HCT116 (cell line): ENCODE data around the gene IL32. TPM values are rescaled to one million over a fixed set of nuclear protein-coding genes. Genes with fewer than 3 reads are reported as not detected.
"Not testable (repeated sequence)": the region's sequence is repeated elsewhere in the genome, so short reads cannot be mapped to it uniquely, and the experiment has no call there.

ENCODE experiments used
- ATAC-seq: fragments of 200-7000 bp; cut with Tn5 transposase; 2 replicates; pipeline ENCODE4 v1.9.1; 2020; ENCODE audit warnings: mild to moderate bottlenecking, moderate library complexity
- BruUV-seq: library from RNA; stranded (reverse); fragments of 400-500 nt; replicated peaks from 2 replicates; lab custom pipeline; 2021; lab: Mats Ljungman, UMichigan
- CTCF ChIA-PET: fragments of 300-600 bp; sonication (Branson Sonifier 250); formaldehyde crosslinking; loops from one replicate; lab custom pipeline; 2021; ENCODE audit warnings: antibody characterized with exemption; lab: Charles Lee
- POLR2A ChIA-PET: fragments of 300-600, 350-600 bp; sonication (Branson Sonifier 250); formaldehyde crosslinking; loops from one replicate; lab custom pipeline; 2021; ENCODE audit warnings: antibody characterized with exemption; lab: Charles Lee
- RAD21 ChIA-PET, 2 experiments: fragments of 300-600 bp; sonication (Branson Sonifier 250); formaldehyde crosslinking; loops; one replicate each; lab custom pipeline; 2023; ENCODE audit warnings: low total read pairs in 2 of 2; ENCODE audit not compliant: uncharacterized antibody in 2 of 2, unreplicated experiment in 2 of 2, low non-redundant PET in 1 of 2; lab: Charles Lee
- DNase-seq: peaks from one replicate; pipeline ENCODE4 v3.0.0-alpha.2; 2010; ENCODE audit warnings: low read depth, low spot score
- H2AFZ ChIP-seq: fragments of 200-600 bp; shearing (Covaris generic), sonication (generic); 2 replicates; pipeline ENCODE4 v1.6.1; 2017; ENCODE audit warnings: low read depth, mixed run types, mixed read lengths, antibody characterized with exemption, low read length; ENCODE audit not compliant: poor library complexity, severe bottlenecking
- H3K27ac ChIP-seq: 2 replicates; pipeline ENCODE4 v1.5.1; 2012; ENCODE audit warnings: low read depth, low read length
- H3K27me3 ChIP-seq: fragments of 200-600 bp; sonication (generic); 2 replicates; pipeline ENCODE4 v1.6.1; 2016; ENCODE audit warnings: mixed run types, low read length, mixed read lengths; ENCODE audit not compliant: insufficient read depth
- H3K36me3 ChIP-seq, 2 experiments: fragments of 200-500 bp in 1 of 2; fragments of 200-600 bp in 1 of 2; sonication (Bioruptor generic) in 1 of 2; sonication (generic) in 1 of 2; 2 replicates each; pipeline versions ENCODE4 v1.5.1 to v1.6.1; 2014 to 2016; ENCODE audit warnings: low read length in 2 of 2, inconsistent platforms in 1 of 2, mixed read lengths in 1 of 2, mixed run types in 1 of 2; ENCODE audit not compliant: insufficient read depth in 2 of 2, control insufficient read depth in 1 of 2
- H3K4me1 ChIP-seq, 2 experiments: fragments of 200-600 bp in 1 of 2; sonication (generic) in 1 of 2; 2 replicates each; pipeline versions ENCODE4 v1.5.1 to v1.6.1; 2012 to 2017; ENCODE audit warnings: low read length in 2 of 2, inconsistent platforms in 1 of 2, mild to moderate bottlenecking in 1 of 2, mixed read lengths in 1 of 2, mixed run types in 1 of 2, moderate library complexity in 1 of 2; ENCODE audit not compliant: insufficient read depth in 2 of 2, control insufficient read depth in 1 of 2
- H3K4me2 ChIP-seq: fragments of 200-600 bp; sonication (generic); 2 replicates; pipeline ENCODE4 v1.6.1; 2017; ENCODE audit warnings: mixed run types, low read length, mixed read lengths
- H3K4me3 ChIP-seq, 2 experiments: fragments of 200-600 bp in 1 of 2; sonication (generic) in 1 of 2; replicated peaks in 1 of 2; 2 replicates each; pipeline ENCODE4 v1.5.1; 2011 to 2016; ENCODE audit warnings: low read length in 2 of 2, control low read depth in 1 of 2, low read depth in 1 of 2, mild to moderate bottlenecking in 1 of 2, mixed read lengths in 1 of 2, mixed run types in 1 of 2
- H3K79me2 ChIP-seq: fragments of 200-600 bp; sonication (generic); 2 replicates; pipeline ENCODE4 v1.6.1; 2017; ENCODE audit warnings: mild to moderate bottlenecking, mixed run types, low read length, moderate library complexity, mixed read lengths; ENCODE audit not compliant: insufficient read depth
- H3K9ac ChIP-seq: fragments of 200-600 bp; sonication (generic); 2 replicates; pipeline ENCODE4 v1.6.1; 2016; ENCODE audit warnings: low read length, mixed read lengths
- H3K9me2 ChIP-seq: fragments of 200-600 bp; sonication (generic), shearing (Covaris generic); 2 replicates; pipeline ENCODE4 v1.6.1; 2017; ENCODE audit warnings: mixed run types, mild to moderate bottlenecking, moderate library complexity; ENCODE audit not compliant: insufficient read depth
- H3K9me3 ChIP-seq, 2 experiments: fragments of 200-500 bp in 1 of 2; fragments of 200-600 bp in 1 of 2; sonication (Bioruptor generic) in 1 of 2; sonication (generic) in 1 of 2; 2 replicates each; pipeline ENCODE4 v1.6.1; 2014 to 2017; ENCODE audit warnings: low read length in 2 of 2, mixed read lengths in 2 of 2, inconsistent platforms in 1 of 2, low read depth in 1 of 2, mild to moderate bottlenecking in 1 of 2, mixed run types in 1 of 2, moderate library complexity in 1 of 2; ENCODE audit not compliant: control insufficient read depth in 1 of 2, insufficient read depth in 1 of 2
- H4K20me1 ChIP-seq: fragments of 200-600 bp; sonication (generic), shearing (Covaris generic); 2 replicates; pipeline ENCODE4 v1.6.1; 2017; ENCODE audit warnings: mixed run types, mild to moderate bottlenecking, moderate library complexity; ENCODE audit not compliant: insufficient read depth
- CBX3 ChIP-seq: IDR thresholded peaks from 2 replicates; pipeline ENCODE4 v1.6.1; 2012; ENCODE audit warnings: low read depth
- CEBPB ChIP-seq: IDR thresholded peaks from 2 replicates; pipeline ENCODE4 v1.6.1; 2012; ENCODE audit warnings: low read depth
- EGR1 ChIP-seq: IDR thresholded peaks from 2 replicates; pipeline ENCODE4 v1.6.1; 2012; ENCODE audit warnings: low read depth
- ELF1 ChIP-seq: IDR thresholded peaks from 2 replicates; pipeline ENCODE4 v1.6.1; 2012; ENCODE audit warnings: low read depth, borderline replicate concordance
- JUND ChIP-seq: IDR thresholded peaks from 2 replicates; pipeline ENCODE4 v1.6.1; 2012
- RAD21 ChIP-seq: IDR thresholded peaks from 2 replicates; pipeline ENCODE4 v1.6.1; 2012; ENCODE audit warnings: low read depth, mild to moderate bottlenecking
- REST ChIP-seq: IDR thresholded peaks from 2 replicates; pipeline ENCODE4 v1.6.1; 2012; ENCODE audit warnings: low read depth
- SIN3A ChIP-seq: IDR thresholded peaks from 2 replicates; pipeline ENCODE4 v1.6.1; 2012; ENCODE audit warnings: low read depth
- SRF ChIP-seq: IDR thresholded peaks from 2 replicates; pipeline ENCODE4 v1.6.1; 2012; ENCODE audit warnings: low read depth
- TCF7L2 ChIP-seq: IDR thresholded peaks from 2 replicates; pipeline ENCODE4 v1.7.0; 2011; ENCODE audit warnings: borderline replicate concordance, inconsistent platforms; ENCODE audit not compliant: insufficient read depth, insufficient read length; ENCODE audit errors: extremely low read depth
- YY1 ChIP-seq: IDR thresholded peaks from 2 replicates; pipeline ENCODE4 v1.6.1; 2011; ENCODE audit warnings: low read length, low read depth, moderate library complexity, mild to moderate bottlenecking; ENCODE audit not compliant: insufficient replicate concordance; ENCODE audit errors: extremely low read depth
- ZBTB33 ChIP-seq: IDR thresholded peaks from 2 replicates; pipeline ENCODE4 v1.6.1; 2011; ENCODE audit warnings: mild to moderate bottlenecking, low read length, moderate library complexity; ENCODE audit not compliant: insufficient replicate concordance; ENCODE audit errors: extremely low read depth
- ZFX ChIP-seq: fragments of 450-650 bp; IDR thresholded peaks from 2 replicates; pipeline ENCODE4 v1.6.1; 2017
- intact Hi-C: fragments of 100-400 bp; cut with micrococcal nuclease; formaldehyde crosslinking; loops from 2 replicates; pipeline ENCODE4 v1.10.0; 2022
- total RNA-seq: library from RNA; stranded (reverse); gene quantifications from one replicate; pipeline ENCODE4 v1.2.1, GENCODE V29; 2021; ENCODE audit not compliant: unreplicated experiment
- TF ChIP-seq, protein P1 (sequence below): IDR thresholded peaks from 2 replicates; pipeline ENCODE4 v1.6.1; 2012

The IL32 gene
- total RNA-seq, 1 experiment from 2014 or later: 13.7 TPM

GRCh38 chr16:3053330-3053710 is 12.1 kb upstream of the IL32 start:
- H3K27me3 ChIP-seq, POLR2A ChIA-PET, H3K9me2 ChIP-seq, H3K79me2 ChIP-seq, BruUV-seq, H3K9me3 ChIP-seq, RAD21 ChIA-PET, H3K27ac ChIP-seq, H3K4me1 ChIP-seq, H3K4me2 ChIP-seq, H4K20me1 ChIP-seq, H3K4me3 ChIP-seq, H2AFZ ChIP-seq, DNase-seq, H3K9ac ChIP-seq, H3K36me3 ChIP-seq, CTCF ChIA-PET: not testable (repeated sequence)
- peak; percentile 48; the same call in 1 of the 2 replicates for ATAC-seq
- intact Hi-C loops: loop anchor here (10.0 kb wide), 1 partner anchor 121 kb away; no protein-coding TSS in a partner anchor

- no TSS peak for BruUV-seq
- no peak overlapping the region for H3K4me3 ChIP-seq
- TF ChIP-seq EGR1: no peak
- no peak for TF ChIP-seq TCF7L2
- TF ChIP-seq JUND: no peak
- TF ChIP-seq CBX3: no peak
- TF ChIP-seq SIN3A: no peak
- TF ChIP-seq RAD21: no peak
- no peak for TF ChIP-seq ELF1
- no peak for TF ChIP-seq ZBTB33
- TF ChIP-seq REST: no peak
- TF ChIP-seq ZFX: no peak
- no peak for TF ChIP-seq SRF
- no peak for TF ChIP-seq YY1
- TF ChIP-seq, protein P1, sequence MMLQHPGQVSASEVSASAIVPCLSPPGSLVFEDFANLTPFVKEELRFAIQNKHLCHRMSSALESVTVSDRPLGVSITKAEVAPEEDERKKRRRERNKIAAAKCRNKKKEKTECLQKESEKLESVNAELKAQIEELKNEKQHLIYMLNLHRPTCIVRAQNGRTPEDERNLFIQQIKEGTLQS: no peak
- no peak for TF ChIP-seq CEBPB
Measured at GRCh38 chr16:3054965-3055733, 10.3 kb upstream of the IL32 start.

More at GRCh38 chr16:3054965-3055733, 10.3 kb upstream of the IL32 start:
- Histone ChIP-seq H3K36me3 (no peaks in the 10 kb centered on the region), H2AFZ (no peak overlapping the region), H3K9me2 (no peaks in the 10 kb centered on the region), H3K27ac (no peak overlapping the region), H3K79me2 (no peaks in the 10 kb centered on the region), H3K9me3 (no peaks in the 10 kb centered on the region), H3K9ac (no peak overlapping the region), H4K20me1 (no peaks in the 10 kb centered on the region), H3K4me2 (no peak overlapping the region), H3K4me1 (peaks cover 0 to 21% of the 10 kb centered on the region in 2 experiments; a peak in 3 of 4 replicates), H3K27me3 (no peaks in the 10 kb centered on the region)
- no peak for ATAC-seq
- POLR2A ChIA-PET: no interaction called here
- no peak for DNase-seq
- intact Hi-C loops: loop anchor here (10.0 kb wide), 1 partner anchor 120 kb away; no protein-coding TSS in a partner anchor
- RAD21 ChIA-PET: no interaction called here
- CTCF ChIA-PET: no interaction called here
